Colonic mucosa (tissue), 4 donors: ENCODE data around the gene SLC39A11. TPM values are rescaled to one million over a fixed set of nuclear protein-coding genes. Genes with fewer than 3 reads are reported as not detected.

Experiments used
- DNase-seq: peaks from one replicate; pipeline ENCODE4 v3.0.0-alpha.2; 2020
- H3K27ac ChIP-seq: fragments of 200-600 bp; one replicate; pipeline ENCODE4 v1.8.0; 2021
- H3K27me3 ChIP-seq: fragments of 200-600 bp; one replicate; pipeline ENCODE4 v1.8.0; 2021
- H3K36me3 ChIP-seq: fragments of 200-600 bp; one replicate; pipeline ENCODE4 v1.8.0; 2021
- H3K4me1 ChIP-seq: fragments of 200-600 bp; one replicate; pipeline ENCODE4 v1.8.0; 2021; ENCODE audit warnings: mild to moderate bottlenecking
- H3K4me3 ChIP-seq: fragments of 200-600 bp; one replicate; pipeline ENCODE4 v1.8.0; 2021
- H3K9ac ChIP-seq, 2 donors: one replicate each; pipeline ENCODE4 v1.7.0; 2013; ENCODE audit warnings: control low read depth in 2 of 2, low read depth in 2 of 2, low read length in 2 of 2
- H3K9me3 ChIP-seq: fragments of 200-600 bp; one replicate; pipeline ENCODE4 v1.8.0; 2021
- intact Hi-C: fragments of 100-400 bp; cut with DNase I; formaldehyde crosslinking; loops from one replicate; pipeline ENCODE4 v1.14.1; 2022
- total RNA-seq, 2 donors: library from RNA; stranded (reverse); fragmentation: NEBNext Ultra II Directional in 1 of 2; extraction: Animal tissue kit (Norgen Biotek cat#: 25700) in 1 of 2; gene quantifications; one replicate each; pipeline ENCODE4 v1.2.1, GENCODE V29; 2021
- TF ChIP-seq, protein P1 (sequence below): fragments of 200-600 bp; IDR thresholded peaks from one replicate; pipeline ENCODE4 v1.8.0; 2022; ENCODE audit warnings: antibody characterized with exemption, mild to moderate bottlenecking
- donor health status: healthy.
- donor health status: DM: no; HTN: no; CAD: no.
- donor health status: DM: no; HTN: no; CAD: no.

The SLC39A11 gene
- total RNA-seq, 2 donors from 2014 or later: 57.7 to 60.0 TPM

DNA sequence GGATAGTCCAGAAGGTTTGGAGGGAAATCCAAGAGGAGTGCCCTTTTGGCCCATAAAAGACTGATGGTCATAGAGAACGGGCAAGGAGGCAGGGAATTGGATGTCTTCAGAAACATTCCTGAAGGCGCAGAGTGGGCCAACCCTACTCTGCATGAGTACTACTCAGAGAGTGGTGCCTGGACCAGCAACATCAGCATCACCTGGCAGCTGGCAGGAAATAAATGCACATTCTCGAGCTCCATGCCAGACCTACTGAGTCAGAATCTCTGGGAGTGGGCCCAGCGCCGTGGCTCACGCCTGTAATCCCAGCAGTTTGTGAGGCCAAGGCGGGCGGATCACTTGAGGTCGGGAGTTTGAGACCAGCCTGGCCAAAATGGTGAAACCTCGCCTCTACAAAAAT is 27.1 kb upstream of the SLC39A11 start:
- TF ChIP-seq, protein P1, sequence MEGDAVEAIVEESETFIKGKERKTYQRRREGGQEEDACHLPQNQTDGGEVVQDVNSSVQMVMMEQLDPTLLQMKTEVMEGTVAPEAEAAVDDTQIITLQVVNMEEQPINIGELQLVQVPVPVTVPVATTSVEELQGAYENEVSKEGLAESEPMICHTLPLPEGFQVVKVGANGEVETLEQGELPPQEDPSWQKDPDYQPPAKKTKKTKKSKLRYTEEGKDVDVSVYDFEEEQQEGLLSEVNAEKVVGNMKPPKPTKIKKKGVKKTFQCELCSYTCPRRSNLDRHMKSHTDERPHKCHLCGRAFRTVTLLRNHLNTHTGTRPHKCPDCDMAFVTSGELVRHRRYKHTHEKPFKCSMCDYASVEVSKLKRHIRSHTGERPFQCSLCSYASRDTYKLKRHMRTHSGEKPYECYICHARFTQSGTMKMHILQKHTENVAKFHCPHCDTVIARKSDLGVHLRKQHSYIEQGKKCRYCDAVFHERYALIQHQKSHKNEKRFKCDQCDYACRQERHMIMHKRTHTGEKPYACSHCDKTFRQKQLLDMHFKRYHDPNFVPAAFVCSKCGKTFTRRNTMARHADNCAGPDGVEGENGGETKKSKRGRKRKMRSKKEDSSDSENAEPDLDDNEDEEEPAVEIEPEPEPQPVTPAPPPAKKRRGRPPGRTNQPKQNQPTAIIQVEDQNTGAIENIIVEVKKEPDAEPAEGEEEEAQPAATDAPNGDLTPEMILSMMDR: no peak

DNA sequence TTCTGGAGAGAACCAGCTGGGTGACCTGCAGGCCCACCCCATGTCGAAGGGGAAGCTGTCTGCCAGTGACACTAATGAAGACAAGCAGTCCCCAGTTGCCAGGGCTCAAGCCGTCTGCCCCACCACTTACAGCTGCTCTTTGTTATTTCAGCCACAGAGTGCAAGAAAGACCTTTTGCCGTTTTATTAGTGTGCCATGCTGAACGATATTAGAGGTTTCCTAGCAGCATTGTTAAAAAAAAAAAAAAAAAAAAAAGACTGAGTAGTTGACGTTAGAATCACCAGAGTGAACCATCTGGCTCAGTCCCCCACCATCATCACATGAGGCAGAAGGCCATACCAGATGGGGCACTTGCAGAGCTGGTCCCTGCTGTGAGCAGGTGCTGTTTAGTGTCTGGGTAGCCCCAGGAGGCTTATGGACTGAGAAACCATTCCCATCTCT is 26.5 kb upstream of the SLC39A11 start:
- no peaks in the 10 kb centered on the region for H3K36me3 ChIP-seq
- TF ChIP-seq, protein P1: no peak
- H3K9ac ChIP-seq: no peak overlapping the region
- no peak for DNase-seq
- H3K27ac ChIP-seq: no peak overlapping the region
- intact Hi-C loops: no loop called here
- H3K4me1 ChIP-seq: no peaks in the 10 kb centered on the region
- H3K4me3 ChIP-seq: no peak overlapping the region
- H3K27me3 ChIP-seq: no peaks in the 10 kb centered on the region
- no peaks in the 10 kb centered on the region for H3K9me3 ChIP-seq

More for the DNA sequence above, 27.1 kb upstream of the SLC39A11 start:
- Histone ChIP-seq H3K27ac (no peak overlapping the region), H3K4me1 (no peaks in the 10 kb centered on the region), H3K9ac (no peak overlapping the region), H3K4me3 (no peak overlapping the region), H3K9me3 (no peaks in the 10 kb centered on the region), H3K36me3 (no peaks in the 10 kb centered on the region), H3K27me3 (no peaks in the 10 kb centered on the region)
- intact Hi-C loops: no loop called here
- no peak for DNase-seq

GRCh38 chr17:73118139-73118538 is 25.7 kb upstream of the SLC39A11 start:
- Histone ChIP-seq H3K27ac (no peak overlapping the region), H3K27me3 (no peaks in the 10 kb centered on the region), H3K9me3 (no peaks in the 10 kb centered on the region), H3K36me3 (no peaks in the 10 kb centered on the region), H3K4me3 (no peak overlapping the region), H3K9ac (no peak overlapping the region), H3K4me1 (no peaks in the 10 kb centered on the region)
- intact Hi-C loops: no loop called here
- TF ChIP-seq, protein P1: no peak
- DNase-seq: no peak

DNA sequence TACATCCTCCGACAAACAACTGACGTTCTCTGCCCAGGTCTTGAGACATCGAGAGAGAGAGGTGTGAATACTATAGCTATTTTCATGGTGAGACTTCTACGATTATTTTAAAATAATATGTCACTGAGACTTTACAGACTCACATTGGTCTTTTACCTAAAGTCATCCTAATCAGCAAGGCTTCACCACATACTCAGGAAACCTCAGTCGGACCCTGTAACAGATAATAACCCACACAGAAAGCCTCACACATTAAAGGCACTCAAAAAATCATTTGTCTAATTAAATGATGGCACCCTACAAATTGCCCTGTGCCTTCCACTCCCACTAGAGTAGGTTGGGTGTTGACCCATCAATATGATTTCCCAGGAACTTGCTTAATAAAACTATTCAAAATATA is 19.8 kb upstream of the SLC39A11 start:
- intact Hi-C loops: no loop called here
- H3K27me3 ChIP-seq: no peaks in the 10 kb centered on the region
- TF ChIP-seq, protein P1: no peak

GRCh38 chr17:73111386-73111785 is 18.9 kb upstream of the SLC39A11 start:
- H3K27me3 ChIP-seq: no peaks in the 10 kb centered on the region
- no peaks in the 10 kb centered on the region for H3K4me1 ChIP-seq
- H3K27ac ChIP-seq: no peak overlapping the region
- no peak overlapping the region for H3K9ac ChIP-seq
- DNase-seq: no peak
- intact Hi-C loops: no loop called here
- no peaks in the 10 kb centered on the region for H3K9me3 ChIP-seq
- TF ChIP-seq, protein P1: no peak
- no peaks in the 10 kb centered on the region for H3K36me3 ChIP-seq
- H3K4me3 ChIP-seq: no peak overlapping the region

More for the DNA sequence above, 19.8 kb upstream of the SLC39A11 start:
- no peak overlapping the region for H3K27ac ChIP-seq
- H3K36me3 ChIP-seq: no peaks in the 10 kb centered on the region
- H3K4me1 ChIP-seq: no peaks in the 10 kb centered on the region
- H3K9me3 ChIP-seq: no peaks in the 10 kb centered on the region
- no peak overlapping the region for H3K4me3 ChIP-seq
- DNase-seq: no peak
- no peak overlapping the region for H3K9ac ChIP-seq
